Panc1 (cell line): Measurements from ENCODE around the gene PRPF39. TPM values are rescaled to one million over a fixed set of nuclear protein-coding genes. Genes with fewer than 3 reads are reported as not detected.

Experiments
- ATAC-seq: fragments of 200-7000 bp; cut with Tn5 transposase; 2 replicates; pipeline ENCODE4 v1.9.1; 2020; ENCODE audit warnings: mild to moderate bottlenecking, moderate library complexity
- BruUV-seq: library from RNA; stranded (reverse); fragments of 400-500 nt; replicated peaks from 2 replicates; lab custom pipeline; 2021; lab: Mats Ljungman, UMichigan
- CTCF ChIA-PET: fragments of 300-600 bp; sonication (Branson Sonifier 250); formaldehyde crosslinking; loops from one replicate; lab custom pipeline; 2022; ENCODE audit warnings: antibody characterized with exemption; lab: Charles Lee
- POLR2A ChIA-PET: fragments of 300-600 bp; sonication (Branson Sonifier 250); formaldehyde crosslinking; loops from one replicate; lab custom pipeline; 2022; ENCODE audit warnings: antibody characterized with exemption; lab: Charles Lee
- DNase-seq: peaks from one replicate; pipeline ENCODE4 v3.0.0-alpha.2; 2010; ENCODE audit warnings: low read depth, low spot score
- H3K27ac ChIP-seq: 2 replicates; pipeline ENCODE4 v1.5.1; 2011; ENCODE audit warnings: mild to moderate bottlenecking, low read length, inconsistent platforms
- H3K27me3 ChIP-seq: fragments of 200-500 bp; sonication (Bioruptor generic); 2 replicates; pipeline ENCODE4 v1.6.0; 2014; ENCODE audit warnings: low read length, inconsistent platforms; ENCODE audit not compliant: control insufficient read depth, insufficient read depth
- H3K36me3 ChIP-seq: fragments of 200-500 bp; sonication (Bioruptor generic); 2 replicates; pipeline ENCODE4 v1.5.1; 2014; ENCODE audit warnings: inconsistent platforms, mild to moderate bottlenecking, low read length, moderate library complexity; ENCODE audit not compliant: control insufficient read depth, insufficient read depth
- H3K4me1 ChIP-seq: 2 replicates; pipeline ENCODE4 v1.5.1; 2011; ENCODE audit warnings: inconsistent platforms, mild to moderate bottlenecking, low read length, moderate library complexity; ENCODE audit not compliant: control insufficient read depth, insufficient read depth
- H3K4me3 ChIP-seq, 2 experiments: 2 replicates each; pipeline ENCODE4 v1.5.1; 2011 to 2012; ENCODE audit warnings: low read depth in 2 of 2, low read length in 2 of 2, mild to moderate bottlenecking in 2 of 2, inconsistent platforms in 1 of 2, moderate library complexity in 1 of 2
- H3K9me3 ChIP-seq: fragments of 200-500 bp; sonication (Bioruptor generic); 2 replicates; pipeline ENCODE4 v1.5.1; 2014; ENCODE audit warnings: low read depth, mild to moderate bottlenecking, inconsistent platforms, low read length, moderate library complexity; ENCODE audit not compliant: control insufficient read depth, insufficient read depth
- CTCF ChIP-seq: fragments of 450-650 bp; IDR thresholded peaks from 2 replicates; pipeline ENCODE4 v1.5.1; 2017; ENCODE audit warnings: mild to moderate bottlenecking
- POLR2AphosphoS5 ChIP-seq: IDR thresholded peaks from 2 replicates; pipeline ENCODE4 v1.6.1; 2012; ENCODE audit warnings: mild to moderate bottlenecking, low read depth, low read length, moderate library complexity
- REST ChIP-seq, 2 experiments: IDR thresholded peaks; 2 replicates each; pipeline ENCODE4 v1.6.1; 2011 to 2012; ENCODE audit warnings: low read depth in 2 of 2, control low read depth in 1 of 2, low read length in 1 of 2, mild to moderate bottlenecking in 1 of 2, moderate library complexity in 1 of 2; ENCODE audit not compliant: insufficient read depth in 1 of 2
- SIN3A ChIP-seq: IDR thresholded peaks from 2 replicates; pipeline ENCODE4 v1.6.1; 2012; ENCODE audit warnings: low read depth, mild to moderate bottlenecking, low read length, moderate library complexity, borderline replicate concordance; ENCODE audit not compliant: insufficient read depth
- TCF7L2 ChIP-seq: IDR thresholded peaks from 2 replicates; pipeline ENCODE4 v1.6.1; 2011; ENCODE audit warnings: mild to moderate bottlenecking, low read depth, low read length, inconsistent platforms
- in situ Hi-C: cut with HindIII; loops from 2 replicates; pipeline ENCODE4 v1.10.0; 2016; ENCODE audit warnings: low sequenced_read_pairs, low pct_unique_long_range_greater_than_20kb
- intact Hi-C: fragments of 100-400 bp; cut with micrococcal nuclease; formaldehyde crosslinking; loops from one replicate; pipeline ENCODE4 v1.10.0; 2022; ENCODE audit not compliant: unreplicated experiment
- total RNA-seq: library from RNA; stranded (reverse); gene quantifications from one replicate; pipeline ENCODE4 v1.2.1, GENCODE V29; 2021; ENCODE audit not compliant: unreplicated experiment

The PRPF39 gene
- total RNA-seq, 1 experiment from 2014 or later = 30.7 TPM

- CTCF ChIA-PET = no interaction called here
- BruUV-seq = no TSS peak
- Histone ChIP-seq H3K4me1 (peaks cover 7% of the 10 kb centered on the region; the same call in 1 of the 2 replicates), H3K9me3 (no peaks in the 10 kb centered on the region), H3K27me3 (no peaks in the 10 kb centered on the region), H3K27ac (no peak overlapping the region), H3K4me3 (no peak overlapping the region), H3K36me3 (peaks cover 54% of the 10 kb centered on the region)
- DNase-seq (no peak), ATAC-seq (0 out of 2 replicates have a peak, but pooled peaks have one; percentile 21)
- POLR2A ChIA-PET = no interaction called here
- in situ Hi-C loops (no loop called here), intact Hi-C loops (no loop called here)
- no peak for TF ChIP-seq TCF7L2
- TF ChIP-seq CTCF = no peak
- no peak for TF ChIP-seq SIN3A
- TF ChIP-seq REST (IDR thresholded peaks at IDR 0.05; ENCODE audit: insufficient read depth in 1 of 2, low read depth in 2 of 2, low read length in 1 of 2) = no peak
- TF ChIP-seq POLR2AphosphoS5 = no peak
Observed at GRCh38 chr14:45112896-45113781, 29.2 kb downstream of the PRPF39 start.

- ATAC-seq (no peak), DNase-seq (no peak)
- in situ Hi-C loops (no loop called here), intact Hi-C loops (no loop called here)
- H3K27ac ChIP-seq = no peak overlapping the region
- no peaks in the 10 kb centered on the region for H3K27me3 ChIP-seq
- peaks cover 7% of the 10 kb centered on the region; the same call in 1 of the 2 replicates for H3K4me1 ChIP-seq
- no peaks in the 10 kb centered on the region for H3K9me3 ChIP-seq
- TF ChIP-seq POLR2AphosphoS5 (no peak), REST (IDR thresholded peaks at IDR 0.05; ENCODE audit: insufficient read depth in 1 of 2, low read depth in 2 of 2, low read length in 1 of 2) (no peak), SIN3A (no peak), CTCF (no peak), TCF7L2 (no peak)
- no peak overlapping the region for H3K4me3 ChIP-seq
- ChIA-PET POLR2A (no interaction called here), CTCF (no interaction called here)
- BruUV-seq = no TSS peak
- H3K36me3 ChIP-seq = peaks cover 47% of the 10 kb centered on the region
Observed at GRCh38 chr14:45114327-45114726, 30.4 kb downstream of the PRPF39 start.
